Fibroblast of lung (primary cell): ENCODE results near the gene ZNF407.

Experiments
- EZH2 ChIP-seq: IDR thresholded peaks from 2 replicates; pipeline ENCODE4 v1.5.1; 2012; ENCODE audit warnings: low read length, control low read depth, mild to moderate bottlenecking; ENCODE audit errors: missing control alignments
- TF ChIP-seq, protein P1 (sequence below), 2 donors: IDR thresholded peaks in 1 of 2; conservative IDR thresholded peaks in 1 of 2; 1 replicate in 1 of 2; 2 replicates in 1 of 2; pipeline ENCODE4 v1.5.1; 2011 to 2012; ENCODE audit warnings: low read length in 2 of 2, control low read depth in 1 of 2, inconsistent platforms in 1 of 2, low read depth in 1 of 2, mild to moderate bottlenecking in 1 of 2

DNA sequence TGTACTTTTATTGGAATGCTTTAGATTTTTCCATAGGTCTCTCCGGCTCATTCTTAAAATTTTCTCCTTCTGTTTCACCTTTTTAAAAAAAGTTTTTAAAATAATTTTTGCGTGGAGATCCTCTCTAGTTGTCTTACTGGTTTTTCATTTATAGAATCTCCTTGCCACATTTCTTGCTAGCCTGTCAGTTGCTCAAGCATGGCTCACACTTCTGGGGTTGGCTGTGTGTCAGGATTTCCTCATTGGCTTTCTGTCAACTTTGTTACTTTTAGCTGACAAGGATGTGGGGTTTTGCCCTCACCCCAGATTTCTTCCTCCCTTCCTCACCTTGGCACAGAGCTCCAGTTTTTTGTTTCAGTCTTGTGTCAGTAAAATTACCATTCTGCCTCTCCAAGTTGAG, 124.6 kb downstream of the ZNF407 start:
- TF ChIP-seq, protein P1, sequence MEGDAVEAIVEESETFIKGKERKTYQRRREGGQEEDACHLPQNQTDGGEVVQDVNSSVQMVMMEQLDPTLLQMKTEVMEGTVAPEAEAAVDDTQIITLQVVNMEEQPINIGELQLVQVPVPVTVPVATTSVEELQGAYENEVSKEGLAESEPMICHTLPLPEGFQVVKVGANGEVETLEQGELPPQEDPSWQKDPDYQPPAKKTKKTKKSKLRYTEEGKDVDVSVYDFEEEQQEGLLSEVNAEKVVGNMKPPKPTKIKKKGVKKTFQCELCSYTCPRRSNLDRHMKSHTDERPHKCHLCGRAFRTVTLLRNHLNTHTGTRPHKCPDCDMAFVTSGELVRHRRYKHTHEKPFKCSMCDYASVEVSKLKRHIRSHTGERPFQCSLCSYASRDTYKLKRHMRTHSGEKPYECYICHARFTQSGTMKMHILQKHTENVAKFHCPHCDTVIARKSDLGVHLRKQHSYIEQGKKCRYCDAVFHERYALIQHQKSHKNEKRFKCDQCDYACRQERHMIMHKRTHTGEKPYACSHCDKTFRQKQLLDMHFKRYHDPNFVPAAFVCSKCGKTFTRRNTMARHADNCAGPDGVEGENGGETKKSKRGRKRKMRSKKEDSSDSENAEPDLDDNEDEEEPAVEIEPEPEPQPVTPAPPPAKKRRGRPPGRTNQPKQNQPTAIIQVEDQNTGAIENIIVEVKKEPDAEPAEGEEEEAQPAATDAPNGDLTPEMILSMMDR (conservative IDR thresholded peaks at IDR 0.05 in 1 of 2, IDR thresholded peaks at IDR 0.05 in 1 of 2; ENCODE audit: low read depth in 1 of 2, low read length in 2 of 2): no peak
- TF ChIP-seq EZH2: no peak
